Neural cell (in vitro differentiated cells): Measurements from ENCODE around the gene PMEPA1. TPM values are rescaled to one million over a fixed set of nuclear protein-coding genes. Genes with fewer than 3 reads are reported as not detected.

Experiments
- H2AFZ ChIP-seq: fragments of 200-600, 300-800 bp; sonication (generic), shearing (Covaris generic); 2 replicates; pipeline ENCODE4 v1.6.0; 2014; ENCODE audit warnings: low read depth, mild to moderate bottlenecking, antibody characterized with exemption, low read length, moderate library complexity
- H3F3A ChIP-seq: fragments of 200-600 bp; shearing (Covaris generic); 2 replicates; pipeline ENCODE4 v1.6.1; 2016; ENCODE audit warnings: mild to moderate bottlenecking, moderate library complexity, mixed read lengths, antibody characterized with exemption, low read length; ENCODE audit not compliant: insufficient read depth, poor library complexity, severe bottlenecking
- H3K27ac ChIP-seq: fragments of 200-600, 300-800 bp; sonication (generic), shearing (Covaris generic); 2 replicates; pipeline ENCODE4 v1.5.1; 2014; ENCODE audit warnings: mild to moderate bottlenecking, low read length, moderate library complexity
- H3K27me3 ChIP-seq: fragments of 300-800, 200-600 bp; sonication (generic), shearing (Covaris generic); 2 replicates; pipeline ENCODE4 v1.6.0; 2014; ENCODE audit warnings: mild to moderate bottlenecking, low read depth, low read length, moderate library complexity; ENCODE audit not compliant: insufficient read depth
- H3K36me3 ChIP-seq: fragments of 300-800, 200-600 bp; sonication (generic), shearing (Covaris generic); 2 replicates; pipeline ENCODE4 v1.5.1; 2014; ENCODE audit warnings: mild to moderate bottlenecking, antibody characterized with exemption, low read length, moderate library complexity; ENCODE audit not compliant: insufficient read depth
- H3K4me2 ChIP-seq: fragments of 300-800, 200-600 bp; sonication (generic), shearing (Covaris generic); 2 replicates; pipeline ENCODE4 v1.6.0; 2014; ENCODE audit warnings: mild to moderate bottlenecking, low read length
- H3K4me3 ChIP-seq: fragments of 300-800, 200-600 bp; sonication (generic), shearing (Covaris generic); 2 replicates; pipeline ENCODE4 v1.5.1; 2014; ENCODE audit warnings: mild to moderate bottlenecking, low read length, moderate library complexity
- H3K79me2 ChIP-seq: fragments of 200-600 bp; shearing (Covaris generic); replicated peaks from 2 replicates; pipeline ENCODE4 v1.6.0; 2014; ENCODE audit warnings: mild to moderate bottlenecking, low read length, moderate library complexity; ENCODE audit not compliant: insufficient read depth
- H3K9ac ChIP-seq: fragments of 300-800, 200-600 bp; sonication (generic), shearing (Covaris generic); 2 replicates; pipeline ENCODE4 v1.6.1; 2016; ENCODE audit warnings: mild to moderate bottlenecking, low read length, mixed read lengths
- H3K9me2 ChIP-seq: fragments of 200-600 bp; shearing (Covaris generic); 2 replicates; pipeline ENCODE4 v1.6.1; 2016; ENCODE audit warnings: mild to moderate bottlenecking, low read length, mixed read lengths; ENCODE audit not compliant: insufficient read depth
- H3K9me3 ChIP-seq: fragments of 200-600, 300-800 bp; sonication (generic), shearing (Covaris generic); 2 replicates; pipeline ENCODE4 v1.6.1; 2016; ENCODE audit warnings: mild to moderate bottlenecking, mixed run types, low read length, moderate library complexity, mixed read lengths
- H4K20me1 ChIP-seq: fragments of 200-600 bp; shearing (Covaris generic); 2 replicates; pipeline ENCODE4 v1.6.1; 2016; ENCODE audit warnings: mild to moderate bottlenecking, mixed run types; ENCODE audit not compliant: insufficient read depth
- EP300 ChIP-seq: fragments of 450-650 bp; conservative IDR thresholded peaks from 2 replicates; pipeline ENCODE4 v1.6.1; 2014; ENCODE audit warnings: antibody characterized with exemption, mild to moderate bottlenecking, moderate library complexity; ENCODE audit not compliant: poor library complexity, severe bottlenecking
- EZH2 ChIP-seq: fragments of 200-600, 300-800 bp; shearing (Covaris generic), sonication (generic); IDR thresholded peaks from 2 replicates; pipeline ENCODE4 v1.6.1; 2014; ENCODE audit warnings: antibody characterized with exemption, low read length, borderline replicate concordance, mild to moderate bottlenecking; ENCODE audit not compliant: insufficient read depth, poor library complexity, severe bottlenecking
- MXI1 ChIP-seq: fragments of 450-650 bp; conservative IDR thresholded peaks from 2 replicates; pipeline ENCODE4 v1.6.1; 2014; ENCODE audit warnings: antibody characterized with exemption, mild to moderate bottlenecking; ENCODE audit not compliant: poor library complexity, severe bottlenecking
- POLR2AphosphoS5 ChIP-seq: IDR thresholded peaks from 2 replicates; pipeline ENCODE4 v1.6.1; 2012
- RAD21 ChIP-seq: fragments of 450-650 bp; conservative IDR thresholded peaks from 2 replicates; pipeline ENCODE4 v1.6.1; 2014; ENCODE audit warnings: antibody characterized with exemption, mild to moderate bottlenecking, moderate library complexity
- SMC3 ChIP-seq: fragments of 450-650 bp; conservative IDR thresholded peaks from 2 replicates; pipeline ENCODE4 v1.6.1; 2014; ENCODE audit warnings: antibody characterized with exemption, mild to moderate bottlenecking, moderate library complexity; ENCODE audit not compliant: poor library complexity
- TAF1 ChIP-seq: IDR thresholded peaks from 2 replicates; pipeline ENCODE4 v1.6.1; 2012; ENCODE audit warnings: low read depth
- polyA plus RNA-seq: library from polyadenylated mRNA; depleted of rRNA; stranded (reverse); fragments of >200 nt; gene quantifications from 2 replicates; pipeline ENCODE4 v1.2.3, GENCODE V29; 2014
- TF ChIP-seq, protein P1 (sequence below): fragments of 450-650 bp; IDR thresholded peaks from 2 replicates; pipeline ENCODE4 v1.5.1; 2014; ENCODE audit warnings: antibody characterized with exemption, mild to moderate bottlenecking, moderate library complexity; ENCODE audit not compliant: poor library complexity, severe bottlenecking
- TF ChIP-seq, protein P2 (sequence below): IDR thresholded peaks from 2 replicates; pipeline ENCODE4 v1.6.1; 2012; ENCODE audit warnings: borderline replicate concordance

Gene PMEPA1
- polyA plus RNA-seq, 1 donor from 2014 or later = 5.0 TPM

DNA sequence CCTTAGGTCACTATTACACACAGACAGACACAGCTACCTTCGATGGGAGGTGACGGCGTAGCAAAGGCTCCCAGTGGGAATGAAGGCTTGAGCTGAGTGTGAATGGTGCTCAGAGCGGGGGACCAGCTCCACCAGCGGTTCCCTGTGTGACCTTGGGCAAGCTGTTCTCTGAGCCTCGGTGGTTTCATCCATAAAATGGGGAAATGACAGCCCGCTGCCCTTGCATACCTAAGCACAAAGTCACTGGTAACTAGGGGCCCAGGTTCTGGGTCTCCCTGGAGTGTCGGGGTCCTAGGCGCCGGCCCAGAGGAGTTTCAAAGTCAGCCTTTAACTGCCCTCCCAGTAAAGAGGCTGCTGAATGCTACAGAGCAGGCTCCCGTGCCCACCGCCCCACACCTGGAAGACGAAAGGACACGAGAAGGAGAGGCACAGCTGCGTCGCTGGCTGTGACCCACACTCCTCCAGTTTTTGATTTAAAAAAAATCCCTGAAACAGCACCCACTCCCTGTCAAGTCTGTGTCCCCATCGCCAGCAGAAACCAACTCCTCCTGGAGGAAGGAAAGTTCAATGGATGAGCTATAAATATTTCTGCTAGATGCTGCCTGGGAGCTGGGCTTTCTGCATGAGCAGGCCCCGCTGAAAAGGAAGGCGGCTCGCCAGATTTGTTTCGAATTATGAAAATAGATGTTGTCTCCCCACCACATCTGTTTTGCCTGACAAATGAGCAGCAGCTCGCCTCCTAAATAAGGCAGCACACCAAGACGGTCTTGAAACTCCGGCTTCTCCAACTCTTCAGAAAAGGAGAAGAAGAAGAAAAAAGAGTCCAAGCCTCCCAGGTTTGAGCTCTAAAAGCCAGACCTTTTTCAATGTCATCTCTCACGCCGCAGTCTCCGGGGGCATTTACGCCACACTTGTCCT is 27.4 kb downstream of the PMEPA1 start:
- no peak overlapping the region for H2AFZ ChIP-seq
- no peaks in the 10 kb centered on the region for H3K9me3 ChIP-seq
- H3K27ac ChIP-seq = no peak overlapping the region
- H3K9ac ChIP-seq = no peak overlapping the region
- H3K79me2 ChIP-seq = peaks cover 19% of the 10 kb centered on the region
- no peaks in the 10 kb centered on the region for H3F3A ChIP-seq
- H3K27me3 ChIP-seq = no peaks in the 10 kb centered on the region
- no peak overlapping the region for H3K4me2 ChIP-seq
- no peaks in the 10 kb centered on the region for H4K20me1 ChIP-seq
- no peak for TF ChIP-seq EP300
- TF ChIP-seq, protein P1, sequence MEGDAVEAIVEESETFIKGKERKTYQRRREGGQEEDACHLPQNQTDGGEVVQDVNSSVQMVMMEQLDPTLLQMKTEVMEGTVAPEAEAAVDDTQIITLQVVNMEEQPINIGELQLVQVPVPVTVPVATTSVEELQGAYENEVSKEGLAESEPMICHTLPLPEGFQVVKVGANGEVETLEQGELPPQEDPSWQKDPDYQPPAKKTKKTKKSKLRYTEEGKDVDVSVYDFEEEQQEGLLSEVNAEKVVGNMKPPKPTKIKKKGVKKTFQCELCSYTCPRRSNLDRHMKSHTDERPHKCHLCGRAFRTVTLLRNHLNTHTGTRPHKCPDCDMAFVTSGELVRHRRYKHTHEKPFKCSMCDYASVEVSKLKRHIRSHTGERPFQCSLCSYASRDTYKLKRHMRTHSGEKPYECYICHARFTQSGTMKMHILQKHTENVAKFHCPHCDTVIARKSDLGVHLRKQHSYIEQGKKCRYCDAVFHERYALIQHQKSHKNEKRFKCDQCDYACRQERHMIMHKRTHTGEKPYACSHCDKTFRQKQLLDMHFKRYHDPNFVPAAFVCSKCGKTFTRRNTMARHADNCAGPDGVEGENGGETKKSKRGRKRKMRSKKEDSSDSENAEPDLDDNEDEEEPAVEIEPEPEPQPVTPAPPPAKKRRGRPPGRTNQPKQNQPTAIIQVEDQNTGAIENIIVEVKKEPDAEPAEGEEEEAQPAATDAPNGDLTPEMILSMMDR = no peak
- TF ChIP-seq, protein P2, sequence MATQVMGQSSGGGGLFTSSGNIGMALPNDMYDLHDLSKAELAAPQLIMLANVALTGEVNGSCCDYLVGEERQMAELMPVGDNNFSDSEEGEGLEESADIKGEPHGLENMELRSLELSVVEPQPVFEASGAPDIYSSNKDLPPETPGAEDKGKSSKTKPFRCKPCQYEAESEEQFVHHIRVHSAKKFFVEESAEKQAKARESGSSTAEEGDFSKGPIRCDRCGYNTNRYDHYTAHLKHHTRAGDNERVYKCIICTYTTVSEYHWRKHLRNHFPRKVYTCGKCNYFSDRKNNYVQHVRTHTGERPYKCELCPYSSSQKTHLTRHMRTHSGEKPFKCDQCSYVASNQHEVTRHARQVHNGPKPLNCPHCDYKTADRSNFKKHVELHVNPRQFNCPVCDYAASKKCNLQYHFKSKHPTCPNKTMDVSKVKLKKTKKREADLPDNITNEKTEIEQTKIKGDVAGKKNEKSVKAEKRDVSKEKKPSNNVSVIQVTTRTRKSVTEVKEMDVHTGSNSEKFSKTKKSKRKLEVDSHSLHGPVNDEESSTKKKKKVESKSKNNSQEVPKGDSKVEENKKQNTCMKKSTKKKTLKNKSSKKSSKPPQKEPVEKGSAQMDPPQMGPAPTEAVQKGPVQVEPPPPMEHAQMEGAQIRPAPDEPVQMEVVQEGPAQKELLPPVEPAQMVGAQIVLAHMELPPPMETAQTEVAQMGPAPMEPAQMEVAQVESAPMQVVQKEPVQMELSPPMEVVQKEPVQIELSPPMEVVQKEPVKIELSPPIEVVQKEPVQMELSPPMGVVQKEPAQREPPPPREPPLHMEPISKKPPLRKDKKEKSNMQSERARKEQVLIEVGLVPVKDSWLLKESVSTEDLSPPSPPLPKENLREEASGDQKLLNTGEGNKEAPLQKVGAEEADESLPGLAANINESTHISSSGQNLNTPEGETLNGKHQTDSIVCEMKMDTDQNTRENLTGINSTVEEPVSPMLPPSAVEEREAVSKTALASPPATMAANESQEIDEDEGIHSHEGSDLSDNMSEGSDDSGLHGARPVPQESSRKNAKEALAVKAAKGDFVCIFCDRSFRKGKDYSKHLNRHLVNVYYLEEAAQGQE = no peak
- no peak for TF ChIP-seq POLR2AphosphoS5
- no peak for TF ChIP-seq MXI1
- TF ChIP-seq EZH2 = no peak
- TF ChIP-seq SMC3 = no peak
- TF ChIP-seq TAF1 = no peak
- TF ChIP-seq RAD21 = no peak
- H3K4me3 ChIP-seq = no peak overlapping the region
- no peaks in the 10 kb centered on the region for H3K36me3 ChIP-seq
- no peaks in the 10 kb centered on the region for H3K9me2 ChIP-seq

DNA sequence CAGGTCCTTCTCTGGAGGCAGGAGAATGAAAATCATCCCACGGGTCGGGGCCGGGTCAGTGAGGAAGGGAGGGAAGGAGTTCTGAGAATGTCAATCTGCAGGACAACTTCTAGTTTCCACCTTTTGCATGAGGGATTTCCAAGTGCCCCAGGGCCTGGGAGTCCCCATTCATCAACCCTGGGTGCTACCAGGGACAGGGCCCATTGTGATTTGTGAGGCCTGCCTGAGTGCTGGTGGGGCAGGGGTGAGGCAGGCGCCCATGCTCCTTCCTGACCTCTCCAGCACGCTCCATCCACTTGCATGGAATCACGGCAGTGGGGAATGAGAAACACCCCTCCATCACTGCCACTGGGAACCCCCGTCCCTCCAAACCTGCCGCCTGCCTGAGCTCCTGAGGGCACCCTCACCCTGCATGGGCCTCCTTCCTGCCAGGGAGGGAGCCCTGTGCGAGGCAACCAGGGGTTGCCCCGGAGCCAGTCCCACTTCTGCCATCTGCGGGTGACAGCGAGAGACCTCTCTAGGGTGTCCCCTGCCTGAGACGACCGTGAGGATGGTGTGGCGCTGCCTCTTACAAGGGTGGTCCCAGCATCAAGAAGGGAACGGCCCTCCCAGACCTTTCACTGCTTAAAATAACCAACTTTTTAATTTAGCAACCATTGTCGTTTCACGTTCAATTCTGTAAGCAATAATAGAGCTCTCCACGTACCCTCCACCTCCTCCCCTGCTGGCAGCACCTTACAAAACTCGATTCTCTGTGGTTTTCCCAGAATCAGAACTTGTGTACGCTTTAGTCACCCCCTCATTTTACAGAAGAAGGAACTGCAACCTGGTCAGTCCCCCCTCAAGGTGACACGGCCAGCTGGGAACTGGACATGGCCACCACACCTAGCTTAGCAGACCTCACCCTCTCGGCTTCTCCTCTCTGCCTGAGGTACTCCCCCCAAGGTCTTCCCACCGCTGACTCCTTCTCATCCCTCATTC is 28.6 kb downstream of the PMEPA1 start:
- Histone ChIP-seq H3K4me2 (no peak overlapping the region), H3K36me3 (no peaks in the 10 kb centered on the region), H2AFZ (no peak overlapping the region), H3K4me3 (no peak overlapping the region), H3K9me3 (no peaks in the 10 kb centered on the region), H3K9ac (no peak overlapping the region), H3K79me2 (peaks cover 19% of the 10 kb centered on the region), H3K27me3 (no peaks in the 10 kb centered on the region), H3K9me2 (no peaks in the 10 kb centered on the region), H3F3A (no peaks in the 10 kb centered on the region), H4K20me1 (no peaks in the 10 kb centered on the region), H3K27ac (no peak overlapping the region)
- no peak for TF ChIP-seq MXI1
- TF ChIP-seq TAF1 = no peak
- TF ChIP-seq EP300 = no peak
- TF ChIP-seq, protein P2 = no peak
- TF ChIP-seq, protein P1 = no peak
